ENCODE measurements around the gene IGF2BP3.

IGF2BP3 gene

GRCh38 chr7:23277359-23277989 is 192.8 kb downstream of the IGF2BP3 start:
- no peak for TF ChIP-seq CREB5 (CRISPR knock-in tag; IDR thresholded peaks at IDR 0.05; ENCODE audit: low read depth)
- TF ChIP-seq ZNF70 (CRISPR knock-in tag; IDR thresholded peaks at IDR 0.05): no peak
- TF ChIP-seq ZC3H10 (CRISPR knock-in tag; IDR thresholded peaks at IDR 0.05): no peak
- no peak for TF ChIP-seq TOX (CRISPR knock-in tag; IDR thresholded peaks at IDR 0.05; ENCODE audit: borderline replicate concordance)
- TF ChIP-seq POU6F1 (CRISPR knock-in tag; IDR thresholded peaks at IDR 0.05; ENCODE audit: borderline replicate concordance, low read depth): no peak
- TF ChIP-seq ZNF565 (CRISPR knock-in tag; conservative IDR thresholded peaks at IDR 0.05; ENCODE audit: low read depth): no peak
- no peak for TF ChIP-seq ZNF8 (CRISPR knock-in tag; IDR thresholded peaks at IDR 0.05)
- no peak for TF ChIP-seq ARNTL (CRISPR knock-in tag; IDR thresholded peaks at IDR 0.05; ENCODE audit: borderline replicate concordance, low read depth)
- TF ChIP-seq TCF4 (CRISPR knock-in tag; IDR thresholded peaks at IDR 0.05; ENCODE audit: borderline replicate concordance): no peak
- TF ChIP-seq SNAI2 (CRISPR knock-in tag; IDR thresholded peaks at IDR 0.05): no peak
- TF ChIP-seq ISL1 (CRISPR knock-in tag; IDR thresholded peaks at IDR 0.05): no peak
- TF ChIP-seq ZFP3 (CRISPR knock-in tag; IDR thresholded peaks at IDR 0.05): no peak
- no peak for TF ChIP-seq OSR1 (CRISPR knock-in tag; IDR thresholded peaks at IDR 0.05)
- no peak for TF ChIP-seq CSRNP3 (CRISPR knock-in tag; IDR thresholded peaks at IDR 0.05)
- ATAC-seq: peak; percentile 76

GRCh38 chr7:23276947-23277346 is 193.3 kb downstream of the IGF2BP3 start:
- TF ChIP-seq RARB (CRISPR knock-in tag; IDR thresholded peaks at IDR 0.05): no peak
- TF ChIP-seq TCF4 (CRISPR knock-in tag; IDR thresholded peaks at IDR 0.05; ENCODE audit: borderline replicate concordance): no peak
- TF ChIP-seq POU6F1 (CRISPR knock-in tag; IDR thresholded peaks at IDR 0.05; ENCODE audit: borderline replicate concordance, low read depth): no peak
- no peak for TF ChIP-seq ZNF70 (CRISPR knock-in tag; IDR thresholded peaks at IDR 0.05)
- ATAC-seq: peak; percentile 5; the same call in 2 of the 3 replicates

- ATAC-seq: no peak
- no peak for TF ChIP-seq OSR1 (CRISPR knock-in tag; IDR thresholded peaks at IDR 0.05)
- no peak for TF ChIP-seq ZNF70 (CRISPR knock-in tag; IDR thresholded peaks at IDR 0.05)
- no peak for TF ChIP-seq CSDC2 (CRISPR knock-in tag; IDR thresholded peaks at IDR 0.05)
- no peak for TF ChIP-seq ISL1 (CRISPR knock-in tag; IDR thresholded peaks at IDR 0.05)
- no peak for TF ChIP-seq ZNF565 (CRISPR knock-in tag; conservative IDR thresholded peaks at IDR 0.05; ENCODE audit: low read depth)
- TF ChIP-seq ZFP30 (CRISPR knock-in tag; IDR thresholded peaks at IDR 0.05): no peak
- TF ChIP-seq TSHZ2 (CRISPR knock-in tag; IDR thresholded peaks at IDR 0.05): no peak
- no peak for TF ChIP-seq PPARA (CRISPR knock-in tag; IDR thresholded peaks at IDR 0.05; ENCODE audit: borderline replicate concordance)
- TF ChIP-seq RARB (CRISPR knock-in tag; IDR thresholded peaks at IDR 0.05): no peak
- no peak for TF ChIP-seq POU6F1 (CRISPR knock-in tag; IDR thresholded peaks at IDR 0.05; ENCODE audit: borderline replicate concordance, low read depth)
- no peak for TF ChIP-seq TOX (CRISPR knock-in tag; IDR thresholded peaks at IDR 0.05; ENCODE audit: borderline replicate concordance)
- no peak for TF ChIP-seq CREB5 (CRISPR knock-in tag; IDR thresholded peaks at IDR 0.05; ENCODE audit: low read depth)
These were observed 193.9 kb downstream of the IGF2BP3 start for GRCh38 chr7:23276376-23276775.

Data from SK-N-SH treated with all-trans-retinoic acid at 6 μM for 48 hours (cell line).